ENCODE results near the gene PSMD13. TPM values are rescaled to one million over a fixed set of nuclear protein-coding genes. Genes with fewer than 3 reads are reported as not detected.

PSMD13 gene
- total RNA-seq, 1 donor from 2014 or later: 94.1 TPM

- no peak overlapping the region for H3K27ac ChIP-seq (replicated peaks)
- H3K36me3 ChIP-seq: peaks cover 3% of the 10 kb centered on the region
- H3K27me3 ChIP-seq (ENCODE audit: low read depth): no peaks in the 10 kb centered on the region
- no peaks in the 10 kb centered on the region for H3K9me3 ChIP-seq (replicated peaks)
- TF ChIP-seq CTCF (IDR thresholded peaks at IDR 0.05; ENCODE audit: borderline replicate concordance): no peak
- DNase-seq: no peak
- no peaks in the 10 kb centered on the region for H3K4me1 ChIP-seq
- no peak overlapping the region for H3K4me3 ChIP-seq
- intact Hi-C loops (cut with micrococcal nuclease): no loop called here
Measured at GRCh38 chr11:196786-197731, 39.7 kb upstream of the PSMD13 start.

- intact Hi-C loops (cut with micrococcal nuclease): no loop called here
- Histone ChIP-seq H3K4me3 (no peak overlapping the region), H3K27ac (replicated peaks) (no peak overlapping the region), H3K9me3 (replicated peaks) (no peaks in the 10 kb centered on the region), H3K4me1 (no peaks in the 10 kb centered on the region), H3K27me3 (ENCODE audit: low read depth) (no peaks in the 10 kb centered on the region), H3K36me3 (peaks cover 4% of the 10 kb centered on the region)
- DNase-seq: no peak
- no peak for TF ChIP-seq CTCF (IDR thresholded peaks at IDR 0.05; ENCODE audit: borderline replicate concordance)
Measured at GRCh38 chr11:197741-198235, 39.0 kb upstream of the PSMD13 start.

GRCh38 chr11:198236-198806 lies 38.5 kb upstream of the PSMD13 start:
- Histone ChIP-seq H3K4me1 (peaks cover 3% of the 10 kb centered on the region), H3K27me3 (ENCODE audit: low read depth) (no peaks in the 10 kb centered on the region), H3K36me3 (peaks cover 9% of the 10 kb centered on the region), H3K9me3 (replicated peaks) (no peaks in the 10 kb centered on the region), H3K4me3 (no peak overlapping the region), H3K27ac (replicated peaks) (no peak overlapping the region)
- intact Hi-C loops (cut with micrococcal nuclease): no loop called here
- DNase-seq: no peak
- no peak for TF ChIP-seq CTCF (IDR thresholded peaks at IDR 0.05; ENCODE audit: borderline replicate concordance)

GRCh38 chr11:199004-199581 lies 37.7 kb upstream of the PSMD13 start:
- no peak for TF ChIP-seq CTCF (IDR thresholded peaks at IDR 0.05; ENCODE audit: borderline replicate concordance)
- Histone ChIP-seq H3K27ac (replicated peaks) (no peak overlapping the region), H3K4me1 (peaks cover 11% of the 10 kb centered on the region), H3K36me3 (peaks cover 17% of the 10 kb centered on the region), H3K27me3 (ENCODE audit: low read depth) (no peaks in the 10 kb centered on the region), H3K4me3 (no peak overlapping the region), H3K9me3 (replicated peaks) (no peaks in the 10 kb centered on the region)
- no peak for DNase-seq
- intact Hi-C loops (cut with micrococcal nuclease): no loop called here

GRCh38 chr11:199782-200181 lies 37.0 kb upstream of the PSMD13 start:
- Histone ChIP-seq H3K9me3 (replicated peaks) (no peaks in the 10 kb centered on the region), H3K4me3 (no peak overlapping the region), H3K27ac (replicated peaks) (no peak overlapping the region), H3K36me3 (peaks cover 24% of the 10 kb centered on the region), H3K4me1 (peaks cover 18% of the 10 kb centered on the region), H3K27me3 (ENCODE audit: low read depth) (no peaks in the 10 kb centered on the region)
- DNase-seq: no peak
- no peak for TF ChIP-seq CTCF (IDR thresholded peaks at IDR 0.05; ENCODE audit: borderline replicate concordance)
- intact Hi-C loops (cut with micrococcal nuclease): no loop called here

All from left ventricle myocardium inferior (tissue), 1 donor.